ACC112 (cell line): Measurements from ENCODE around the gene LGI2.

Source experiments
- H2AFZ ChIP-seq: fragments of 200-600 bp; sonication (generic); one replicate; pipeline ENCODE4 v1.6.0; 2017; ENCODE audit warnings: antibody characterized with exemption, low read length; ENCODE audit not compliant: unreplicated experiment
- H3K27ac ChIP-seq: fragments of 200-600 bp; sonication (generic); 2 replicates; pipeline ENCODE4 v1.5.1; 2014; ENCODE audit warnings: low read depth, mild to moderate bottlenecking, antibody characterized with exemption, low read length, moderate library complexity
- H3K27me3 ChIP-seq: fragments of 200-600 bp; sonication (generic); 2 replicates; pipeline ENCODE4 v1.6.1; 2014; ENCODE audit warnings: mild to moderate bottlenecking, antibody characterized with exemption, low read length, moderate library complexity, mixed read lengths; ENCODE audit not compliant: insufficient read depth
- H3K36me3 ChIP-seq: fragments of 200-600 bp; sonication (generic); 2 replicates; pipeline ENCODE4 v1.6.1; 2016; ENCODE audit warnings: mild to moderate bottlenecking, antibody characterized with exemption, low read length, moderate library complexity, mixed read lengths; ENCODE audit not compliant: insufficient read depth
- H3K4me1 ChIP-seq: fragments of 200-600 bp; sonication (generic); one replicate; pipeline ENCODE4 v1.6.1; 2016; ENCODE audit warnings: low read length, mixed read lengths; ENCODE audit not compliant: insufficient read depth, unreplicated experiment, control insufficient read depth
- H3K4me3 ChIP-seq: fragments of 200-600 bp; sonication (generic); 2 replicates; pipeline ENCODE4 v1.5.1; 2014; ENCODE audit warnings: mild to moderate bottlenecking, low read depth, low read length
- H3K79me2 ChIP-seq: fragments of 200-600 bp; sonication (generic); one replicate; pipeline ENCODE4 v1.6.0; 2016; ENCODE audit warnings: low read length; ENCODE audit not compliant: control insufficient read depth, unreplicated experiment, insufficient read depth

LGI2 gene

DNA sequence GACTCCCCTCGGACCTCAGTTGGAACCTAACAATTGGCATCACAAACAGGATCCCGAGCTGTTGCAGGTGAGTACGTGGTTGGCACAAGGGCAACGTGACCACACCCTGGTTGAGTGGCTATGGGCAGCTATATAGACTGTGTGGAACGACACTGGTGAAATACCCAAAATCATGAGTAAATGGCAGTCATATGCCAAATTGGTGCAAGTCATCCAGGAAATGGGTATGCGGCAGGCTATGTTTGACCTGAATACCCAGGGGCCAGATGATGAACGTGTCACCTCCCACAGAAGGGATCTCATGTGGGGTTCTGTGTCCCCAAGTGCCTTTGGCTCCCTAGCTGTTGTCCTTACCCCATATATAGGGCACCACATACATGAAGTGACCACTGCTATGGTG lies 64.7 kb downstream of the LGI2 start:
- Histone ChIP-seq H3K27me3 (peaks cover under 1% of the 10 kb centered on the region; the same call in 1 of the 2 replicates), H3K79me2 (no peaks in the 10 kb centered on the region), H3K27ac (no peak overlapping the region), H3K4me1 (no peaks in the 10 kb centered on the region), H3K36me3 (no peaks in the 10 kb centered on the region), H2AFZ (no peak overlapping the region), H3K4me3 (no peak overlapping the region)

- H3K79me2 ChIP-seq = no peaks in the 10 kb centered on the region
- no peaks in the 10 kb centered on the region for H3K36me3 ChIP-seq
- H3K4me1 ChIP-seq = no peaks in the 10 kb centered on the region
- no peak overlapping the region for H3K4me3 ChIP-seq
- H2AFZ ChIP-seq = no peak overlapping the region
- H3K27me3 ChIP-seq = peaks cover 5% of the 10 kb centered on the region
- H3K27ac ChIP-seq = no peak overlapping the region
These were observed 65.1 kb downstream of the LGI2 start for GRCh38 chr4:24965627-24966026.

GRCh38 chr4:24963277-24963676 lies 67.5 kb downstream of the LGI2 start:
- Histone ChIP-seq H3K27ac (no peak overlapping the region), H3K79me2 (no peaks in the 10 kb centered on the region), H3K4me3 (no peak overlapping the region), H3K36me3 (no peaks in the 10 kb centered on the region), H3K27me3 (peaks cover 11% of the 10 kb centered on the region), H2AFZ (no peak overlapping the region), H3K4me1 (no peaks in the 10 kb centered on the region)

GRCh38 chr4:24957886-24958285 lies 72.9 kb downstream of the LGI2 start:
- H3K4me1 ChIP-seq = no peaks in the 10 kb centered on the region
- no peaks in the 10 kb centered on the region for H3K36me3 ChIP-seq
- no peak overlapping the region for H3K27ac ChIP-seq
- H3K27me3 ChIP-seq = peaks cover 15% of the 10 kb centered on the region
- no peak overlapping the region for H3K4me3 ChIP-seq
- no peak overlapping the region for H2AFZ ChIP-seq
- H3K79me2 ChIP-seq = no peaks in the 10 kb centered on the region

- Histone ChIP-seq H3K27me3 (peaks cover 20% of the 10 kb centered on the region), H2AFZ (no peak overlapping the region), H3K79me2 (no peaks in the 10 kb centered on the region), H3K36me3 (no peaks in the 10 kb centered on the region), H3K4me3 (no peak overlapping the region), H3K27ac (no peak overlapping the region), H3K4me1 (no peaks in the 10 kb centered on the region)
These were observed 74.0 kb downstream of the LGI2 start for GRCh38 chr4:24956763-24957162.

GRCh38 chr4:24956091-24956490 lies 74.7 kb downstream of the LGI2 start:
- no peak overlapping the region for H2AFZ ChIP-seq
- peaks cover 26% of the 10 kb centered on the region for H3K27me3 ChIP-seq
- no peaks in the 10 kb centered on the region for H3K4me1 ChIP-seq
- no peaks in the 10 kb centered on the region for H3K79me2 ChIP-seq
- no peak overlapping the region for H3K27ac ChIP-seq
- no peaks in the 10 kb centered on the region for H3K36me3 ChIP-seq
- no peak overlapping the region for H3K4me3 ChIP-seq

GRCh38 chr4:24952667-24953066 lies 78.1 kb downstream of the LGI2 start:
- Histone ChIP-seq H3K27me3 (peaks cover 44% of the 10 kb centered on the region), H3K27ac (no peak overlapping the region), H3K36me3 (no peaks in the 10 kb centered on the region), H3K4me1 (no peaks in the 10 kb centered on the region), H2AFZ (no peak overlapping the region), H3K4me3 (no peak overlapping the region), H3K79me2 (no peaks in the 10 kb centered on the region)

DNA sequence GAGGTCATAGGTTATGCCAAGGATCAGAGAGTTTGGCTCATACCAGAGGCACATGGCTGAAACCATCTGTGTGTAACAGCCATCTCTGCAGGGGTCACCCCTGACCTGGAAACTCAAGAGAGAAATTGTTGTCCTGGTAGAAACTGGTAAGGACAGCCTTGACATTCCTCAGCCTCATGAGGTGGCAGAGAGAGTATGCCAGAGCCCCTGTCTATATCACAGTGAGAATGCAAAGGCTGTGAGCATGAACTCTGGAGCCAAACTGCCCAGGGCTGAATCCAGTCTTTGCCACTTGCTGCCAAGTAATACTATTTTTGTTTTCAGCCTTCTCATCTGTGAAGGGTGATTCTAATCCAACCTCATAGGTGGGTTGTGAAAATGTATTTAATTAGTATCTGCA lies 80.8 kb downstream of the LGI2 start:
- Histone ChIP-seq H3K4me1 (no peaks in the 10 kb centered on the region), H3K36me3 (no peaks in the 10 kb centered on the region), H3K4me3 (no peak overlapping the region), H3K27ac (no peak overlapping the region), H3K27me3 (peaks cover 62% of the 10 kb centered on the region), H2AFZ (no peak overlapping the region), H3K79me2 (no peaks in the 10 kb centered on the region)
